ENCODE results near the gene TSFM.
A peak's percentile ranks its signal among the peaks of the same experiment; 100 is the strongest.

TSFM gene

GRCh38 chr12:57759360-57759980 is 23.1 kb upstream of the TSFM start:
- TF ChIP-seq, protein P1, sequence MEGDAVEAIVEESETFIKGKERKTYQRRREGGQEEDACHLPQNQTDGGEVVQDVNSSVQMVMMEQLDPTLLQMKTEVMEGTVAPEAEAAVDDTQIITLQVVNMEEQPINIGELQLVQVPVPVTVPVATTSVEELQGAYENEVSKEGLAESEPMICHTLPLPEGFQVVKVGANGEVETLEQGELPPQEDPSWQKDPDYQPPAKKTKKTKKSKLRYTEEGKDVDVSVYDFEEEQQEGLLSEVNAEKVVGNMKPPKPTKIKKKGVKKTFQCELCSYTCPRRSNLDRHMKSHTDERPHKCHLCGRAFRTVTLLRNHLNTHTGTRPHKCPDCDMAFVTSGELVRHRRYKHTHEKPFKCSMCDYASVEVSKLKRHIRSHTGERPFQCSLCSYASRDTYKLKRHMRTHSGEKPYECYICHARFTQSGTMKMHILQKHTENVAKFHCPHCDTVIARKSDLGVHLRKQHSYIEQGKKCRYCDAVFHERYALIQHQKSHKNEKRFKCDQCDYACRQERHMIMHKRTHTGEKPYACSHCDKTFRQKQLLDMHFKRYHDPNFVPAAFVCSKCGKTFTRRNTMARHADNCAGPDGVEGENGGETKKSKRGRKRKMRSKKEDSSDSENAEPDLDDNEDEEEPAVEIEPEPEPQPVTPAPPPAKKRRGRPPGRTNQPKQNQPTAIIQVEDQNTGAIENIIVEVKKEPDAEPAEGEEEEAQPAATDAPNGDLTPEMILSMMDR (IDR thresholded peaks at IDR 0.05), result no peak
- H3K4me1 ChIP-seq, result peaks cover 0 to 14% (median 7%) of the 10 kb centered on the region in 4 donors
- H3K9me3 ChIP-seq, result no peaks in the 10 kb centered on the region
- no peak overlapping the region for H3K27ac ChIP-seq
- no peak overlapping the region for H3K4me3 ChIP-seq
- intact Hi-C loops (cut with DNase I; ENCODE audit: low total_unique reads), result no loop called here
- peaks cover 0 to 14% (median 12%) of the 10 kb centered on the region in 3 donors for H3K36me3 ChIP-seq
- H3K27me3 ChIP-seq, result peaks cover 0 to 36% of the 10 kb centered on the region in 2 donors
- DNase-seq, result no peak

- H3K4me3 ChIP-seq, result no peak overlapping the region
- H3K36me3 ChIP-seq, result peaks cover 0 to 14% (median 12%) of the 10 kb centered on the region in 3 donors
- H3K27ac ChIP-seq, result no peak overlapping the region
- H3K4me1 ChIP-seq, result peaks cover 0 to 19% (median 14%) of the 10 kb centered on the region in 4 donors
- TF ChIP-seq, protein P1 (IDR thresholded peaks at IDR 0.05), result no peak
- H3K27me3 ChIP-seq, result peaks cover 0 to 46% of the 10 kb centered on the region in 2 donors
- no peak for DNase-seq
- H3K9me3 ChIP-seq, result no peaks in the 10 kb centered on the region
- intact Hi-C loops (cut with DNase I; ENCODE audit: low total_unique reads), result no loop called here
These were observed 22.1 kb upstream of the TSFM start for GRCh38 chr12:57760347-57760982.

DNA sequence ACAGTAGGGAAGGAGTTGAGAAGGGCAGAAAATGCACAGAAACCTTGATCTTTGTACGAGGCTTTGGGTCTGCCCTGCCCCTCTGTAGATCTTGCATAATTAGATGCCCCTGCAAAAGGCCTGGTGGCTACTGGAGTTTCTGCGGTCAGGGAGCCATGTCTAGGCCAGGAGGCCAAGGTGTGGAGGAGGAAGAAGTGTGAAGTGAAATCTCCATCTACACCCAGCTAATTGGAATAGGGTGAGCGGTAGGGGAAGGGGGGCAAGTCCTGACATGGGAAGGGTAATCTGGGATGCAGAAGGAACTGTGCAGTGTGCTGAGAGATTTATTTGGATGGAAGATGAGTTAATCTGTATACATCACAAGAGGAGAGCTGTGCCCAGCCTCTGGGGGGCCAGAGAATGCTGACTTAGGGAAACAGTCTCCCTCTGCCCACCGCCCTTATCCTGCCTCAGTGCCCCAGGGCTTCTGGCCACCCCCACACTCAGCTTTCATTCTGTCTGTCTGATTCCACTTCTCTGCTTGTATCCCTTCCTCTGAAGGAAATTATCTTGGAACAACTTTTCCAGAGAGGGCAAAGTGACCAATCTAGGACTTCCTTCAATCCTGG is 21.1 kb upstream of the TSFM start:
- H3K27ac ChIP-seq, result no peak overlapping the region
- peaks cover 0 to 22% (median 21%) of the 10 kb centered on the region in 4 donors for H3K4me1 ChIP-seq
- intact Hi-C loops (cut with DNase I; ENCODE audit: low total_unique reads), result no loop called here
- peaks cover 0 to 54% of the 10 kb centered on the region in 2 donors for H3K27me3 ChIP-seq
- DNase-seq, result peak in 1 of 2 donors; percentile 13
- peaks cover 0 to 14% (median 12%) of the 10 kb centered on the region in 3 donors for H3K36me3 ChIP-seq
- H3K9me3 ChIP-seq, result no peaks in the 10 kb centered on the region
- H3K4me3 ChIP-seq, result no peak overlapping the region
- TF ChIP-seq, protein P1 (IDR thresholded peaks at IDR 0.05), result no peak

- Histone ChIP-seq H3K27ac (no peak overlapping the region), H3K4me3 (no peak overlapping the region), H3K36me3 (peaks cover 0 to 14% (median 12%) of the 10 kb centered on the region in 3 donors), H3K27me3 (peaks cover 0 to 54% of the 10 kb centered on the region in 2 donors), H3K9me3 (no peaks in the 10 kb centered on the region), H3K4me1 (peaks cover 0 to 31% (median 29%) of the 10 kb centered on the region in 4 donors)
- no peak for DNase-seq
- intact Hi-C loops (cut with DNase I; ENCODE audit: low total_unique reads), result no loop called here
- TF ChIP-seq, protein P1 (IDR thresholded peaks at IDR 0.05), result no peak
These were observed 20.1 kb upstream of the TSFM start for GRCh38 chr12:57762463-57762862.

DNA sequence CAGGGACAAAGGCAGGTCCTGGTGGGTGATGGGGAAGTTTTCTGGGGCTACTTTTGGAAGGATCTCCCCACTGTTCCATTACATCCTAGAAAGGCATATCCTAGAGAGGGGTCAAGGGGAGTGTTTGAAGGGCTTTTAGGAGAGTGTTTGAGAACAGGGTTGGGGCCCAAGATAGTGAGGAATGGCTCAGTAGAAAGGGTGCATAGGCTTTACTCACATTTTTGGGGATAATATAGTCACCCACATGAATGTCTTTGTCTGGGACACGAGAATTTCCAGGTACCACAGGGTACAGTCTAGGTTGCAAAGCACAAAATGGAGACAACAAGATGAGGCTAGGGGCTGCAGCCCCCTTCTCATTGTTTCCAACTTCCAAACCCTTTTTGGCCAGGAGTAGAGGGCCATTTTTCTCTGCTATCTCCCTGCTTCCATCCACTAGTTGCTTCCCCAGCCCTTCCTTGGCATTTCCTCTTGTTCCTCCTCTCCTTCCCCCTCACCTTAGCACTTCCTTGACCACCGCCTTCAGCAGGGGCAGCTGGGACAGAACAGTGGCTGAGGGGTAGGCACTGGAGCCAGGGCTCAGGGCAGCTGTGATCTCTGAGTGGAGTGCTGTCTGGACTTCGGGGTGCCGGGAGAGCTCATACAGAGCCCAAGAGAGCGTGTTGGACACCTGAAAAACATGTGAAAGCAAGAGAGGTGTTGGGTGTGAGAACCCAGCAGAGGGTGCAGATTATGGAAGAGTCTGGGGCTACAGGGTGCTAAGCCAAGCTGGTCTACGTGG is 18.5 kb upstream of the TSFM start:
- TF ChIP-seq, protein P1 (IDR thresholded peaks at IDR 0.05), result no peak

More for the DNA sequence above, 18.5 kb upstream of the TSFM start:
- no peak overlapping the region for H3K27ac ChIP-seq
- H3K4me3 ChIP-seq, result no peak overlapping the region
- intact Hi-C loops (cut with DNase I; ENCODE audit: low total_unique reads), result no loop called here
- peaks cover 0 to 31% (median 29%) of the 10 kb centered on the region in 4 donors for H3K4me1 ChIP-seq
- H3K36me3 ChIP-seq, result peaks cover 0 to 12% (median 8%) of the 10 kb centered on the region in 3 donors
- no peaks in the 10 kb centered on the region for H3K9me3 ChIP-seq
- peak in 1 of 2 donors; percentile 49 for DNase-seq
- H3K27me3 ChIP-seq, result peaks cover 0 to 54% of the 10 kb centered on the region in 2 donors
